ENCODE data around the gene POLA2. TPM values are rescaled to one million over a fixed set of nuclear protein-coding genes. Genes with fewer than 3 reads are reported as not detected.

POLA2 gene
- total RNA-seq, 4 donors from 2014 or later, result 3.1 to 14.1 (median 10.4) TPM

GRCh38 chr11:65341856-65342255, 80.1 kb downstream of the POLA2 start:
- no peak overlapping the region for H3K27ac ChIP-seq
- WGBS, 2 donors, result 84 to 85% methylated on average over 3 of the region's 3 CpGs
- TF ChIP-seq, protein P1, sequence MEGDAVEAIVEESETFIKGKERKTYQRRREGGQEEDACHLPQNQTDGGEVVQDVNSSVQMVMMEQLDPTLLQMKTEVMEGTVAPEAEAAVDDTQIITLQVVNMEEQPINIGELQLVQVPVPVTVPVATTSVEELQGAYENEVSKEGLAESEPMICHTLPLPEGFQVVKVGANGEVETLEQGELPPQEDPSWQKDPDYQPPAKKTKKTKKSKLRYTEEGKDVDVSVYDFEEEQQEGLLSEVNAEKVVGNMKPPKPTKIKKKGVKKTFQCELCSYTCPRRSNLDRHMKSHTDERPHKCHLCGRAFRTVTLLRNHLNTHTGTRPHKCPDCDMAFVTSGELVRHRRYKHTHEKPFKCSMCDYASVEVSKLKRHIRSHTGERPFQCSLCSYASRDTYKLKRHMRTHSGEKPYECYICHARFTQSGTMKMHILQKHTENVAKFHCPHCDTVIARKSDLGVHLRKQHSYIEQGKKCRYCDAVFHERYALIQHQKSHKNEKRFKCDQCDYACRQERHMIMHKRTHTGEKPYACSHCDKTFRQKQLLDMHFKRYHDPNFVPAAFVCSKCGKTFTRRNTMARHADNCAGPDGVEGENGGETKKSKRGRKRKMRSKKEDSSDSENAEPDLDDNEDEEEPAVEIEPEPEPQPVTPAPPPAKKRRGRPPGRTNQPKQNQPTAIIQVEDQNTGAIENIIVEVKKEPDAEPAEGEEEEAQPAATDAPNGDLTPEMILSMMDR (IDR thresholded peaks at IDR 0.05), result no peak
- no peak for TF ChIP-seq POLR2A (IDR thresholded peaks at IDR 0.05)
- no peak overlapping the region for H3K4me3 ChIP-seq
- H3K36me3 ChIP-seq, result peaks cover 27 to 90% (median 64%) of the 10 kb centered on the region in 3 donors
- no peaks in the 10 kb centered on the region for H3K9me3 ChIP-seq
- intact Hi-C loops (cut with DNase I), result no loop called here
- H3K4me1 ChIP-seq, result peaks cover 0 to 23% (median 0%) of the 10 kb centered on the region in 3 donors
- no peaks in the 10 kb centered on the region for H3K27me3 ChIP-seq
- DNase-seq, result no peak

Other genes with a start within 250 kb of the POLA2 start
- 10 to 100 TPM; 42.5 to 82.1 (median 65.0) TPM for gene ARL2, start 247.8 kb upstream of the POLA2 start, total RNA-seq
- 10 to 100 TPM in 3 of 4 donors, 1 to 10 TPM in 1; 9.8 to 18.6 (median 13.9) TPM for gene SNX15, start 234.5 kb upstream of the POLA2 start, total RNA-seq
- 10 to 100 TPM in 3 of 4 donors, 1 to 10 TPM in 1; 9.2 to 19.0 (median 15.1) TPM for gene SAC3D1, start 220.8 kb upstream of the POLA2 start, total RNA-seq
- 10 to 100 TPM in 1 of 4 donors, 1 to 10 TPM in 2, under 1 TPM in 1; 0.34 to 19.6 (median 3.1) TPM for gene NAALADL1, start 203.4 kb upstream of the POLA2 start, total RNA-seq
- gene CDCA5, start 177.9 kb upstream of the POLA2 start, total RNA-seq, result 10 to 100 TPM in 1 of 4 donors, 1 to 10 TPM in 3; 3.1 to 14.3 (median 9.0) TPM
- 10 to 100 TPM; 24.0 to 52.2 (median 32.2) TPM for gene ZFPL1, start 177.7 kb upstream of the POLA2 start, total RNA-seq
- 100 to 1,000 TPM; 204 to 298 (median 224) TPM for gene VPS51, start 165.7 kb upstream of the POLA2 start, total RNA-seq
- gene TM7SF2, start 150.1 kb upstream of the POLA2 start, total RNA-seq, result 10 to 100 TPM; 36.4 to 96.5 (median 74.7) TPM
- gene ZNHIT2, start 144.3 kb upstream of the POLA2 start, total RNA-seq, result 10 to 100 TPM; 12.4 to 17.0 (median 16.5) TPM
- 100 to 1,000 TPM; 436 to 777 (median 528) TPM for gene FAU, start 139.8 kb upstream of the POLA2 start, total RNA-seq
- gene MRPL49, start 139.6 kb upstream of the POLA2 start, total RNA-seq, result 10 to 100 TPM; 68.1 to 76.2 (median 72.0) TPM
- 10 to 100 TPM; 20.4 to 39.3 (median 26.9) TPM for gene SYVN1, start 127.4 kb upstream of the POLA2 start, total RNA-seq
- gene SPDYC, start 91.7 kb upstream of the POLA2 start, total RNA-seq, result not detected
- gene CAPN1, start 80.0 kb upstream of the POLA2 start, total RNA-seq, result 100 to 1,000 TPM; 225 to 696 (median 354) TPM
- gene CDC42EP2, start 52.9 kb downstream of the POLA2 start, total RNA-seq, result 10 to 100 TPM in 1 of 4 donors, 1 to 10 TPM in 2, under 1 TPM in 1; 0.76 to 11.4 (median 5.6) TPM
- gene DPF2, start 71.9 kb downstream of the POLA2 start, total RNA-seq, result 10 to 100 TPM; 18.7 to 35.3 (median 23.8) TPM
- gene TIGD3, start 92.8 kb downstream of the POLA2 start, total RNA-seq, result 1 to 10 TPM in 1 of 4 donors, under 1 TPM in 3; 0.13 to 1.3 (median 0.56) TPM
- 1 to 10 TPM; 1.9 to 7.7 (median 4.0) TPM for gene SLC25A45, start 120.7 kb downstream of the POLA2 start, total RNA-seq
- 10 to 100 TPM; 44.1 to 88.7 (median 81.0) TPM for gene FRMD8, start 124.7 kb downstream of the POLA2 start, total RNA-seq
- 100 to 1,000 TPM in 3 of 4 donors, 10 to 100 TPM in 1; 30.6 to 705 (median 357) TPM for gene NEAT1, start 160.8 kb downstream of the POLA2 start, total RNA-seq
- gene MALAT1, start 237.1 kb downstream of the POLA2 start, total RNA-seq, result over 10,000 TPM in 2 of 4 donors, 1,000 to 10,000 TPM in 2; 1,739 to 13,677 (median 9,435) TPM

Data from esophagus squamous epithelium (tissue), 5 donors.